Embryonic facial prominence (tissue), 1 donor: ENCODE measurements around the gene RFX7.
"Not testable (repeated sequence)": the region's sequence is repeated elsewhere in the genome, so short reads cannot be mapped to it uniquely, and the experiment has no call there.

ENCODE experiments used
- DNase-seq: peaks from one replicate; pipeline ENCODE4 v3.0.0-alpha.2; 2016; ENCODE audit errors: extremely low spot score

Gene RFX7

GRCh38 chr15:56205061-56205876 lies 38.4 kb downstream of the RFX7 start:
- DNase-seq, result no peak

- DNase-seq, result not testable (repeated sequence)
Measured at GRCh38 chr15:56203312-56203922, 40.3 kb downstream of the RFX7 start.

DNA sequence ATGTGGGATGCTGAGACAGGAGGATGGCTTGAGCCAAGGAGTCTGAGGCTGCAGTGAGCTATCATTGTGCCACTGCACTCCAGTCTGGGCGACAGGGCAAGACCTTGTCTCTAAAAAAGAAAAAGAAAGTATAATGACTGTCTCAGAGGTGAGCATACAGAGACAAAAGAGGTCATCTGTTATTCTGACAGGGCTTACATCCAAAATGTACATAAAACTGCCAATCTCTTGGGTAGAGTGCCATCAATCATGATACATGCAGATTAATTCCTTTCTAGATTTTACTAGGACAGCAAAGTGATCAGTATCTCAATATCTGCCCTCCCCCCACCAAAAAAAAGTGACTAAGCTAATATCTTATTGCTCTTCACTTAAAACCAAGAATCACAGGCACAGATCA lies 41.0 kb downstream of the RFX7 start:
- no peak for DNase-seq

DNA sequence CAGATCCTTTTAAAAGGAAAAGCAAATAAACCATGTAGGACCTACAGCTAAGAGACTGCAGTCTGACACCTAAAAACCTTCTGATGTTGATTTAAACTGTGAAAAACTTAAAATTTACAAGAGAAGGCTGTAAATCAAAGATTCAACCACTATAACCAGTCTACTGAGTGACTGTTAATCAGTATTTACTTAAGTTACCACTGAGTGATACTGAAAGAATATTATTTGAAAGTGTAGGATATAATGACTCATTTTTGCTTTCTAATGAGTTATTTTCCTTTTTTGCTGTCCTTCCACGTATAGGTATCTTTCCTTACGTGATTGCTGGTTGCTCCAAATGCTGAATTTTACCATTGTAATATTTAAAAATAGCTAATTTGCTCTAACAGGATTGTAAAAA lies 44.6 kb downstream of the RFX7 start:
- DNase-seq, result no peak

- no peak for DNase-seq
Measured at GRCh38 chr15:56194035-56194434, 49.6 kb downstream of the RFX7 start.

DNA sequence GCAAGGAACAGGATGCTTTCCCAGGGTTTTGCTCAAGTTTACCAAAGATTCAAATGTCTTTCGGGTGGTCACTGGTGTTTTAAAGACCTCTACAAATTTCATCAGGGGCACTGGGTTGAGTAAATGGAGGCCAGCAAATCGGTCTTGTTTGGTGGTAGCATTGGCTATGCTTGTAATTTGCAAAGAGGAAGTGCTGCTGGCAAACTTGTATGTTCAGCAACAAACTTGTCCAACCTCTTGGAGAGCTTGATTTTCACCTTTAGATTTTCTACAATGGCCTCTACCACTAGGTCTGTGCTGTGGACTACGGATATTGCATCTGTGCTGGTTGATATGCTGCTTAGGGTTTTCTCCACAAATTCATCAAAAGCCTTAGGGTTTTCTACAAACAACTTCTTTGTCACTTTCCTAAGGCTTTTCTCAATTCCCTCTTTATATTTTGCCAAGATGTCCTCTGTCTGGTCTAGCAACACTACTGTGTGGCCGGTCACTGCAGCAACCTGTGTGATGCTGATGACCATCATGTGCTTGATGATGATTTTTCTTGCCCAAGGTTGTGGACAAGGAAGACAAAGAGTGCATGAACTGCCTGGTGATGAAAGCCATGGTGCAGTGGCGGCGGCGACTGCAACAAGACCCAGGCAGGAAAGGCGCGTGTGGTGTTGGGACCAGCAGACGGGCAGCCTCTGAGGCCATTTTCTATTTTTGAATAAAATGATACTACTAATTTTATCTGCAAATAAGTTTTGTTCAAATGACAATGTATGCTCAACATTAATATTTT lies 50.8 kb downstream of the RFX7 start:
- no peak for DNase-seq

GRCh38 chr15:56187665-56188064 lies 56.0 kb downstream of the RFX7 start:
- no peak for DNase-seq

- DNase-seq, result no peak
Measured at GRCh38 chr15:56185980-56186379, 57.7 kb downstream of the RFX7 start.

- DNase-seq, result no peak
Measured at GRCh38 chr15:56184516-56184915, 59.2 kb downstream of the RFX7 start.

GRCh38 chr15:56180851-56181250 lies 62.8 kb downstream of the RFX7 start:
- DNase-seq, result no peak

DNA sequence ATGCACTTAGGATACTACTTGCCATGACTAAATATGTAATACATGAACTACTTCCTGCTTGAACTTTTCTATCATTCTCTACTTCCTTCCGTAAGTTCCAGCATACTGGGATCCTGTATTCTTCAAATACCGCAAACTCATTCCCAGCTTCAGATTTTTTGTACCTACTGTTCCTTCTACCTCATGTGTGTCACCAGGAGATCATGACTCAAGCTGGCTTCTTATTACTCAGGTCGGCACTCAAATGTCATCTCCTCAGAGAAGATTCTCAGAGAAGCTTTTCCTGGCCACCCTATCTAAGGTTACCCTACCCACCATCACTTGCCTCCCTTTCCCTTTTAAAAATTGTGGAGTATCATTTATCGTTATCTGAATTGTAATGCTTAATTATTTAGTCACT lies 66.7 kb downstream of the RFX7 start:
- no peak for DNase-seq

DNA sequence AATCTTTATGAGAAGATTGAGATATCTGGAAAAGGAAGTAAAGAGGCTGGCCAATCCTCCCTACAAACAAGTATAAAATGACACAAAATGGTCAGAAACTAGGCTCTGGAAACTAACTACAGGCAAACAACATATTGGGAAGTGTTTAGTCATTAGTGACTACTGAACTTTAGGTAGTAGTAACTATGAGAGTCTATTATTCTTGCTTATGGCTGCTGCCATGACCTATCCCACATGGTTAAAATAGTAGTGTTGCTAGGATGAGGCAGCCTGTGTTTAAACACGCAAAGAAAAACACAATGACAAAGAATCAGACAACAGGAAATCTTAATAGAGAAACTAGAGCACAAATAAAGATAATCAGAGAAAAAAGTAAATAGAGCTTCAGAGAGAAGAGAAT lies 67.9 kb downstream of the RFX7 start:
- DNase-seq, result no peak

GRCh38 chr15:56174649-56175048 lies 69.0 kb downstream of the RFX7 start:
- DNase-seq, result no peak

DNA sequence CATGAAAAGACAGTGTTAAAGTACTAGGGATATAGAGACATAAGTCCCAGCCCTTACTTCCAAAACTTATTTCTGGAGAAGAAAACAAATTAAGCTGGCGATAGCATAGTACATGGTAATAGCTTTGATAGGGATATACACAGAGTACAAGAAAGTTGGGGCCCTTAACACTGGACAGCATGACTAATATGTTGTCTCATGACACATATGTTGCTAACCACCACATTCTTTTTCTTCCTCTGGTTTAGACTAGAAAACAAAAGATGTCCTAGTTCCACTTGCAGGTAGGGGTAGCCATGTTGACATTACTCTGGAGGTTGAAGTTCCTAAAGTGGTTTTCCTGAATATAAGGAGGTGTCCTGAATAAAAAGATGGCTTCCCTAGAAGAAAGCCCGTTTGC lies 75.3 kb downstream of the RFX7 start:
- DNase-seq, result no peak

- DNase-seq, result no peak
Measured at GRCh38 chr15:56165234-56165633, 78.4 kb downstream of the RFX7 start.

DNA sequence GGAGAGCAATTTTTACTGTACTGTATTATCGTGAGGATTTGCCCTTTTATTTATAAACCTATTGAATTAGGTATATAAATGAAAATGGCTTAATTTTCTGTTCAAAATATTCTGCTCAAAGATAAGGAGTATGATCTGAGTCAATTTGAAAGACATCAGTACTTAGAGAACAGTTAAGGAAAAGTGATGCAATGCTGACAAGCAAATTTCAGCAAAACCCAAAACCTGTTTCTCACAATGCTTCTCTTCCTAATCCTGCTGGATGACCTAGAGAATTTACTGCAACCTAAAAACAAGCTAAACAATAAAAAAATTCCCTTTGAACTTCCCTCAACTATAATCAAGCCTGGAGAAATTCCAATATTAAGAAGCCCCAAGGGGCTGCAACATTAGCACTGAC lies 82.7 kb downstream of the RFX7 start:
- no peak for DNase-seq

DNA sequence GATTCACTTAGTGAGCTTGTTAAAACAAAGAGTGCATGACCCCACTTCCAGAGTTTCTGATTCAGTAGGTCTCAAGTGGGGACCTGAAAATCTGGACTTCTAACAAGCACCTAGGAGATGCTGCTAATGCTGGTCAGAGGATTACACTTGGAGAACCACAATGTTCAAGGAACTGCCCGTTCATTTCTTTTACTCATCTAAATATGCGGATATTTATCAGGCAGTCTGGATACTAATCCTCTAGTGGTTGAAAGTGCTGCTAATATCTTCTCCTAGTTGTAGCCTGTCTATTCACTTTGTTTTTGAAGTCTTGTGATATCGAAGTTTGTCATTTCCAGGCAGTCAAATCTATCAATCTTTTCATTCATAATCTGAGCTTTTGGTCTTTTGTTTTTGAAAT lies 86.8 kb downstream of the RFX7 start:
- no peak for DNase-seq

DNA sequence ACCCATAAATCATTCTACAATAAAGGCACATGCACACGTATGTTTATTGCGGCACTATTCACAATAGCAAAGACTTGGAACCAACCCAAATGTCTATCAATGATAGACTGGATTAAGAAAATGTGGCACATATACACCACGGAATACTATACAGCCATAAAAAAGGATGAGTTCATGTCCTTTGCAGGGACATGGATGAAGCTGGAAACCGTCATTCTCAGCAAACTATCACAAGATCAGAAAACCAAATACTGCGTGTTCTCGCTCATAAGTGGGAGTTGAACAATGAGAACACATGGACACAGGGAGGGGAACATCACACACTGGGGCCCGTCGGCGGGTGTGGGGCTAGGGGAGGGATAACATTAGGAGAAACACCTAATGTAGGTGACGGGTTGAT lies 88.4 kb downstream of the RFX7 start:
- DNase-seq, result not testable (repeated sequence)

DNA sequence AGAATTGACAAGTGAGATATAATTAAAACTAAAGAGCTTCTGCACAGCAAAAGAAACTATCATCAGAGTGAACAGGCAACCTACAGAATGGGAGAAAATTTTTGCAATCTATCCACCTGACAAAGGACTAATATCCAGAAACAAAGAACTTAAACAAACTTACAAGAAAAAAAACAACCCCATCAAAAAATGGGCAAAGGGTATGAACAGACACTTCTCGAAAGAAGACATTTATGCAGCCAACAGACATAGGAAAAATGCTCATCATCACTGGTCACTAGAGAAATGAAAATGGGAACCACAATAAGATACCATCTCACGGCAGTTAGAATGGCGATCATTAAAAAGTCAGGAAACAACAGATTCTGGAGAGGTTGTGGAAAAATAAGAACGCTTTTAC lies 88.9 kb downstream of the RFX7 start:
- not testable (repeated sequence) for DNase-seq

GRCh38 chr15:56150204-56150603 lies 93.5 kb downstream of the RFX7 start:
- DNase-seq, result no peak

GRCh38 chr15:56148064-56148463 lies 95.6 kb downstream of the RFX7 start:
- no peak for DNase-seq

DNA sequence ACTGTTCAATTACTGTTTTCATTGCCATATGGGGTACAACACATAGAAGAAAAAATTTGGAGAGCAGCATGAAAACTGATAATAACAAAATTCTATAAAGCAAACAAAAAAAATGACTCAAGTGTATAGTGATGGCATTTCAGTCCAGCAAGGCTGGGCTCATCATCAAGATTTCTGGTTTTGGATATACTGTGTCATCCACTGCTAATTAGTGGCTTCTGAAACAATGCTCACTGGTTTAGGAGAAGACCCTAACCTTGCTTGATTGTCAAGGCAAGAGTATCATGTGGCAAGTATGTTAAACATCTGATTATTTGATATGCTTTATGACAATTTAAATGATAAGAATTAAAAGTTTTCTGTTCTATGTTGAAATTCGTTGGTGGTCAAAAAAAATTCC lies 96.9 kb downstream of the RFX7 start:
- no peak for DNase-seq

GRCh38 chr15:56128081-56128480 lies 115.6 kb downstream of the RFX7 start:
- DNase-seq, result no peak
